Effector memory CD4-positive, alpha-beta T cell (primary cell): ENCODE results near the gene PTCH2.

ENCODE experiments used
- DNase-seq, 3 donors: peaks; one replicate each; pipeline ENCODE4 v3.0.0-alpha.2; 2020
- H3K27ac ChIP-seq: 2 replicates; pipeline ENCODE4 v1.7.0; 2013; ENCODE audit warnings: mild to moderate bottlenecking, low read length, moderate library complexity; ENCODE audit not compliant: insufficient read depth, poor library complexity, severe bottlenecking
- H3K27me3 ChIP-seq: replicated peaks from 2 replicates; pipeline ENCODE4 v1.7.0; 2013; ENCODE audit warnings: mild to moderate bottlenecking, low read length; ENCODE audit not compliant: insufficient read depth, control insufficient read depth, poor library complexity, severe bottlenecking
- H3K36me3 ChIP-seq: 2 replicates; pipeline ENCODE4 v1.7.0; 2013; ENCODE audit warnings: mild to moderate bottlenecking, low read length, moderate library complexity; ENCODE audit not compliant: control insufficient read depth, insufficient read depth
- H3K4me1 ChIP-seq: 2 replicates; pipeline ENCODE4 v1.7.0; 2013; ENCODE audit warnings: low read length, mild to moderate bottlenecking; ENCODE audit not compliant: control insufficient read depth, insufficient read depth, poor library complexity, severe bottlenecking
- H3K4me3 ChIP-seq: 2 replicates; pipeline ENCODE4 v1.7.0; 2013; ENCODE audit warnings: low read length, low read depth, mild to moderate bottlenecking; ENCODE audit not compliant: insufficient read depth, poor library complexity, severe bottlenecking
- H3K9me3 ChIP-seq: 2 replicates; pipeline ENCODE4 v1.7.0; 2013; ENCODE audit warnings: mild to moderate bottlenecking, low read length, moderate library complexity; ENCODE audit not compliant: control insufficient read depth

Gene PTCH2

DNA sequence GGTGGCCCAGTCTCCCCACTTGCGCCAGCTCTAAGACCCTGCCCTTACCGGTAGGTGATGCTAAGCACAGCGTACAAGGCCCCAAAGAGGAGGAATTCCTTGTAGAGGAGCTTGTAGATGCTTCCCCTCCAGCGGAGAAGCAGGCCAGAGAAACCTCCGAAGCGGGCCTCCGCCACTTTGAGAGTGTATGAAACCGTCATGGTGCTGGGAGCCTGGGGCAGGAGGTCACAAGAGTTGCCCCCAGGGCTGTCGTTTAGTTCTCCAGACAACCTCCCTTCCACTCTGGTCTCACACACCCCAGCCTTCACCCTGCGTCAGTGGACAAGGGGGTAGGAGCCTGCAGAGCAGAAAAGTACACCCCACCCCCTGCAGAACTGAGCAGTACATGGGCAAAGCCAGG, 55.5 kb downstream of the PTCH2 start:
- Histone ChIP-seq H3K36me3 (no peaks in the 10 kb centered on the region), H3K27ac (no peak overlapping the region), H3K4me3 (no peak overlapping the region), H3K27me3 (no peaks in the 10 kb centered on the region), H3K9me3 (no peaks in the 10 kb centered on the region), H3K4me1 (peaks cover 28% of the 10 kb centered on the region)
- DNase-seq, result no peak

- H3K9me3 ChIP-seq, result no peaks in the 10 kb centered on the region
- peak overlapping the region; percentile 38 for H3K27ac ChIP-seq
- no peak overlapping the region for H3K4me3 ChIP-seq
- DNase-seq, result no peak
- H3K4me1 ChIP-seq, result peaks cover 28% of the 10 kb centered on the region
- no peaks in the 10 kb centered on the region for H3K27me3 ChIP-seq
- H3K36me3 ChIP-seq, result no peaks in the 10 kb centered on the region
These were observed 56.1 kb downstream of the PTCH2 start for GRCh38 chr1:44786841-44787426.

DNA sequence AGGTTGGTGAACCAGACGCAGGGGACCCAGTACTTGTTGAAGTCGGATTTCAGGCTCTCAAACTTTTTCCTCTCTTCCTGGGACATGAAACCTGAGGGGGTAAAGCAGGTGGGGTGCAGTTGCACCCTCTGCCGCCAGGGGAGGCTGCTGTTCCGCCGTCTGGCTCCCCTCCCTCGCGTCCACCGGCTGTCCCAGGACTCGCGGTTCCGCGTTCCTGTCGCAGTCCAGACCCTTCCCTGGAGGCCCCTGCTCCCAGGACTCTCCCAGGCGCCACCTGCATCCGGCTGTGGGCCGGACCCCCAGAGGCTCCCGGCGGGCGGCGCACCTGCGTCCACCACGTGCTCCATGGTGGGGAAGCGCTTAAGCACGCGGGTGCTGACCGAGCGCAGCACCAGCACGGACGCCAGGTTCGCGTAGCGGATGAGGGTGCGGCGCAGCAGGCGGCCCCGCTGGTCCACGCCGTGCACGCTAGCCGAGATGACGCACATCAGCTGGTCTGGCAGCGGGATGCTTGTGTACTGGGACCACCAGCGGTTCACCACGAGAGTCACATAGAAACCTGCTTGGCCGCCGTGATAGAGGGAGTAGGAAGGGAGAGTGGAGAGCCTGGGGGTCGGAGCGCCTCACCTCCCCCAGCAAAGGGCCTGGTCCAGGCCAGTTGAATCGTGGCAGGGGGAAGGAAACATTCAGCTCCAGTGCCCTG, 56.8 kb downstream of the PTCH2 start:
- peak; percentile 62 to 69 (median 63) for DNase-seq
- Histone ChIP-seq H3K27ac (peak overlapping the region; percentile 38), H3K9me3 (no peaks in the 10 kb centered on the region), H3K36me3 (peaks cover 5% of the 10 kb centered on the region), H3K27me3 (no peaks in the 10 kb centered on the region), H3K4me1 (peaks cover 28% of the 10 kb centered on the region), H3K4me3 (peak overlapping the region; percentile 59)

DNA sequence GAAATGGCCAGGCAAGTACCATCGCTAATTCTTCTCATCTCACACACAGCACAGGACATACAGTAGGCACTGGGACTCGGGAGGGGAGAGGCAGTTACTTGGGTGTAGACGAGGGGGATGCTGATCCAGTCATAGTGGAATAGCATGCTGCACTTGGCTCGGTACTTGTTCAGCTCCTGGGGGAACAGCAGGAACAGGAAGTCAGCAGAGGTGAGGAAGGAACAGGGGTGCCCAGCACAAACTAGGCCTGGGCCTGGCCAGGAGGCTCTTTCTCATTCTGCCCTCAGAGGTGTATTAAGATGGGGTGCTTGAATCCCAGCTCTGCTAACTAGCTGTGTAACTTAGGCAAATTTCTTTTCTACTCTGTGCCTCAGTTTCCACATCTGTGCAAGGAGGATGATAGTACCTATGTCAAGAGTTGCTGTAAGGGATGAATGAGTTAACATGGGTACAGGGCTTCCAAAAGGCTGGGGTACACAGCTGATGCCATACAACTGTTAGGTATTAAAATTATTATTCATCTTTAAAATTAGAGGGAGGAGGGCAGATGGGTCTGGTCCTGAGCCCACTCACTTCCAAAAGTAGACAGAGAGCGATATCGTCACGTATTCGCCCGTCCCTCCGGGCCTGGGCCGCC, 57.4 kb downstream of the PTCH2 start:
- Histone ChIP-seq H3K27me3 (no peaks in the 10 kb centered on the region), H3K27ac (peak overlapping the region; percentile 38), H3K9me3 (no peaks in the 10 kb centered on the region), H3K4me1 (peaks cover 28% of the 10 kb centered on the region), H3K36me3 (peaks cover 12% of the 10 kb centered on the region), H3K4me3 (peak overlapping the region; percentile 59)
- DNase-seq, result no peak

- DNase-seq, result no peak
- no peaks in the 10 kb centered on the region for H3K27me3 ChIP-seq
- peak overlapping the region; percentile 48 for H3K4me3 ChIP-seq
- no peaks in the 10 kb centered on the region for H3K9me3 ChIP-seq
- H3K36me3 ChIP-seq, result peaks cover 15% of the 10 kb centered on the region
- H3K27ac ChIP-seq, result no peak overlapping the region
- H3K4me1 ChIP-seq, result peaks cover 28% of the 10 kb centered on the region
These were observed 58.0 kb downstream of the PTCH2 start for GRCh38 chr1:44785029-44785380.

DNA sequence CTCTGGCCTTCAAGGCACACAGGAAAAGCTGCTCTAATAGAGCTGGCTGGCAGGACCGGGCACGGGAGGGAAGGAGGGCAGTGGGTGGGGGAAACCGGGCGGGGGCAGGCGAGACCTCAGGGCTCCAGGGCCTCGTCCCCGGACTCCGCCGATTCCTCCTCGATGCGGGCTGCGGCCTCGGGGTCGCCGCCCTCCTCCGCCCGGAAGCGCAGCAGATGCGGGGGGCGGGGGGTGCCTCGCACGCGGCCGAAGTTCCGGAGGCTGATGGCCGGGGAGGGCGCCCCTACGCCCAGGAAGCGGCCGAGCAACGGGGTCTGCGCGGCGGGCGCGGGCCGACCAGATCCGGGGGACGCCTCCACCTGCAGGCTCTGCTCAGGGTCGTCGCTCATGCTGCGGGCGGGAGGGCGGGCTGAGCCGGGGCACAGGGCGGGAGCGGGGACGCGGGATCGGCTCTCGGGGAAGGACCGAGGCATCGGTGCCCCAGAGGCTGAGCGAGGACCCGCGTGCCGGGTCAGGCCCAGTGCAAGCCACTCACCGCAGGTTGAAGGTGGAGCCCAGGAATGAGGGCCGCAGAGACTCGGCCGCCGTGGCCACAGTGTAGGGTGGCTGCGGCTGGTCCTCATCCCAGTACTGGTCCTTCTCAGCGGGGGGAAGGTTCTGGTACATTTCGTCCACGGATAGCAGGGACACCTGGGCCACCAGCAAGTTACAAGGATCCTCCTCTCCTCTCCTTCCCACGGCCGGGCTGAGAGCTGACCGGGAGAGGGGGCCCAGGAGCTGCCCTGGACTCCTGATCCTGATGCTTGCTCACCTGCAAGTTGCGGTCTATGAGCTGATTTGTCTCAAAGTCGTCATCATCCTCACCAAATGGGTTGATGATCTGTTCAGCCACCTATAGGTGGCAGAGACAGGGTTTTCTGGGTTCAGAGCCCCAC, 58.7 kb downstream of the PTCH2 start:
- Histone ChIP-seq H3K4me3 (peak overlapping the region; percentile 48), H3K9me3 (no peaks in the 10 kb centered on the region), H3K27ac (peak overlapping the region; percentile 52), H3K27me3 (no peaks in the 10 kb centered on the region), H3K4me1 (peaks cover 28% of the 10 kb centered on the region), H3K36me3 (peaks cover 15% of the 10 kb centered on the region)
- DNase-seq, result peak in 1 of 3 donors; percentile 35

DNA sequence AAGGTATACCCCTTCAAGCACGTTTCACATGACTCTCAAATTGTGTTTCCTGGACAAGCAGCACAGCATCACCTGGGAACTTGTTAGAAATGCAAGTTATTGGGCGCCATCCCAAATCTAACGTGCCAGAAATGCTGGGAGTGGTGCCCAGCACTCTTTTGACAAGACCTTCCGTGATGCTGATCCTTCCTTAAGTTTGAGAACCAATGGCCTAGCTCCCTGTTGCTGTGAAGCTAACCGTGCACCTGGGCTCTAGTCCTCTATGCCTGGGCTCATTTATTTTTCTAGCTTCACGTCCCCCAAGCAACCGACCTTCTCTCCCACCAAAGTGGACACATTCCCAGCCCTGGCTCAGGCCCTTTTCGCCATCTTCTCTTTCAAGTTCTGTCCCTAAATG, 59.4 kb downstream of the PTCH2 start:
- H3K27me3 ChIP-seq, result no peaks in the 10 kb centered on the region
- H3K4me1 ChIP-seq, result peaks cover 28% of the 10 kb centered on the region
- no peak for DNase-seq
- peak overlapping the region; percentile 48 for H3K4me3 ChIP-seq
- peak overlapping the region; percentile 52 for H3K27ac ChIP-seq
- peaks cover 18% of the 10 kb centered on the region for H3K36me3 ChIP-seq
- H3K9me3 ChIP-seq, result no peaks in the 10 kb centered on the region

DNA sequence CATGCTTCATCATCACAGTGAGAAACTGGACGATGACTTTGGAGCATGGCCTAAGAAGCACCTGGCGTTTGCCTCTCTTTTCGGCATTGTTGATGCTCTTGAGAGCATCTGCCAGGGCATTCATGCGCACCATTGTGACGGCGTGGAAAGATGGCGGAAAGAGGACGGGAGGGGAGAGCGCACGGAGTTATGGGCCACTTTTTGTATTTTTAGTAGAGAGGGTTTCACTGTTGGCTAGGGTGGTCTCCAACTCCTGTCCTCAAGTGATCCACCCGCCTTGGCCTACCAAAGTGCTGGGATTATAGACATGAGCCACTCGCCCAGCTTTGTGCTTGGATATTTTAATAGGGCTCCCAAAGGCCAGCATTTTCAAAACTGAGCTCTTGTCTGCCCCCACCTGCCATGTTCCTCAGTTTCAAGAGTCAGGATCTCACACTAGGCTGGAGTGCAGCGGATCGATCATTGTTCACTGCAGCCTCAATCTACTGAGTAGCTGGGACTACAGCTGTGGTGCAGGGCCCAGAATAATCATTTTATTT, 62.4 kb downstream of the PTCH2 start:
- H3K4me1 ChIP-seq, result peaks cover 32% of the 10 kb centered on the region
- peaks cover 43% of the 10 kb centered on the region for H3K36me3 ChIP-seq
- no peaks in the 10 kb centered on the region for H3K9me3 ChIP-seq
- no peak for DNase-seq
- no peaks in the 10 kb centered on the region for H3K27me3 ChIP-seq
- H3K27ac ChIP-seq, result no peak overlapping the region
- no peak overlapping the region for H3K4me3 ChIP-seq

DNA sequence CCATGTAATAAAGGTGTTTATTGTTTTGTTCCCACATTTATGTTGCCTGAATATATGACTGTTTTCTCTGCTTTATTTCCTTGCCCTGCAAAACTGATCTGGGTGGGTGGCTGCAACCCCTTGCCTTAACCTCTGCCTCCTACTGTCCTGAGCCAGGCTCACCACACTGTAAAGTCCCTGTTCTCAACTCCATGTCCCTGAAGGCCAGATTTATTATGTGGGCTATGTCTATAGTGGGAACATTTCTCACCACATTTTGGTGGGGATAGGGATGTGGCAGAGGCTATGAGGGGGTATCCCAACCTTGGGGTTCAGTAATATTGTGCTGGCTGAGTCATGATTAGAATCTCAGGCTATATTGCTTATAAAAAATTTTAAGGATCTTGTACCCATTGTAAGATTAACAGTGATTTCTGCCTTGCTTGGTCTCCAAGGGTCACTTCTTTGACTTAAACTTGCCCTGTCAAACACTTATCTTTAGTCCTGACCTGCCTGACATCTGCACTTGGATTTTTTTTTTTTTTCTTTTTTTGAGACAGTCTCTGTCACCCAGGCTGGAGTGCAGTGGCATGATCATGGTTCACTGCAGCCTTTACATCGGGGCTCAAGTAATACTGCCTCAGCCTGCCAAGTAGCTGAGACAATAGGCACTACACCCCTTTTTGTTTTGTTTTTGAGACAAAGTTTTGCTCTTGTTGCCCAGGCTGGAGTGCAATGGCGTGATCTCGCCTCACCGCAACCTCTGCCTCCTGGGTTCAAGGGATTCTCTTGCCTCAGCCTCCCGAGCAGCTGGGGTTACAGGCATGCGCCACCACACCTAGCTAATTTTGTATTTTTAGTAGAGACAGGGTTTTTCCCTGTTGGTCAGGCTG, 64.1 kb downstream of the PTCH2 start:
- peaks cover 43% of the 10 kb centered on the region for H3K36me3 ChIP-seq
- peaks cover 20% of the 10 kb centered on the region for H3K4me1 ChIP-seq
- H3K27ac ChIP-seq, result no peak overlapping the region

More for the DNA sequence above, 64.1 kb downstream of the PTCH2 start:
- Histone ChIP-seq H3K9me3 (no peaks in the 10 kb centered on the region), H3K27me3 (no peaks in the 10 kb centered on the region), H3K4me3 (no peak overlapping the region)
- DNase-seq, result no peak
